ENCODE data around the gene VWF. TPM values are rescaled to one million over a fixed set of nuclear protein-coding genes. Genes with fewer than 3 reads are reported as not detected.

The VWF gene
- total and polyA plus RNA-seq, 2 of the 4 experiments (the other 2 are of a cell fraction), result under 0.01 to 0.09 TPM

DNA sequence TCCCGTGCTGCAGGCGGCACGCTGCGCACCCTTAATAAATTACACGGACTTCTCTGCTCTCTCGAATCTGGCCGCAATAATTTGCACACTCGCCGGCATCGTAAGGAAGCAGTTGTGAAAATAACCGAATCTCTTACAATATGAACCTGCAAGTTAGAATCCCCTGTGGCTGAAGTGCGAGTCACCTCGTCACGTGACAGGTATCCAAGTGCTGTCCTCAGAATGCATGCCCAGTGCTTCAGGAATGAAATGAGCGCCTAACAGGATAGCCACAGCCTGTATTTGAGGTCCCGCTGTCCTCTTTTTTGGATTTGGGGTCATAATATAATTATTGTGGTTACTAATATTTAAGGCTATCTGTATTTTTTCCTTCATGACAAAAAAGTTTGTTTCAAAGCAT lies 82.0 kb downstream of the VWF start:
- Histone ChIP-seq H3K9me1 (ENCODE audit: insufficient read depth, low read length) (peaks cover 20% of the 10 kb centered on the region), H2AFZ (replicated peaks; ENCODE audit: low read length, poor library complexity) (no peak overlapping the region), H4K8ac (ENCODE audit: low read depth in 2 of 2, low read length in 2 of 2) (no peak overlapping the region), H3K79me1 (ENCODE audit: low read depth in 1 of 2, low read length in 2 of 2) (no peaks in the 10 kb centered on the region), H3K4me1 (ENCODE audit: control insufficient read depth, insufficient read depth, low read length) (peaks cover 15% of the 10 kb centered on the region), H3K4ac (ENCODE audit: low read depth, low read length) (no peak overlapping the region), H3K18ac (ENCODE audit: low read depth, low read length) (no peak overlapping the region), H2BK5ac (ENCODE audit: low read depth, low read length, poor library complexity, severe bottlenecking) (no peak overlapping the region), H3K9ac (ENCODE audit: low read depth, low read length) (no peak overlapping the region), H2BK15ac (ENCODE audit: low read depth, low read length) (no peak overlapping the region), H3K4me2 (ENCODE audit: low read depth, low read length) (no peak overlapping the region), H2BK20ac (ENCODE audit: low read depth, low read length) (no peak overlapping the region), H2BK120ac (ENCODE audit: low read depth, low read length) (no peak overlapping the region), H3K4me3 (ENCODE audit: insufficient read depth, low read depth, low read length) (no peak overlapping the region), H3K36me3 (ENCODE audit: control insufficient read depth, insufficient read depth, low read length) (no peaks in the 10 kb centered on the region), H4K5ac (ENCODE audit: low read depth, low read length) (no peak overlapping the region), H3K27me3 (ENCODE audit: control insufficient read depth, insufficient read depth, low read length) (no peaks in the 10 kb centered on the region), H2AK5ac (ENCODE audit: low read depth, low read length) (no peak overlapping the region), H3K14ac (replicated peaks; ENCODE audit: low read depth, low read length) (no peak overlapping the region), H4K91ac (ENCODE audit: insufficient read depth, low read depth, low read length) (no peak overlapping the region), H4K20me1 (ENCODE audit: insufficient read depth, low read length) (no peaks in the 10 kb centered on the region), H3K56ac (ENCODE audit: extremely low read depth, insufficient read depth, low read length) (no peak overlapping the region), H3K23ac (ENCODE audit: low read depth, low read length) (no peak overlapping the region), H2AK9ac (replicated peaks; ENCODE audit: low read depth, low read length, poor library complexity) (peak overlapping the region; percentile 38), H3K27ac (ENCODE audit: insufficient read depth, low read length) (no peak overlapping the region), H3K9me3 (ENCODE audit: control insufficient read depth, insufficient read depth, low read length) (no peaks in the 10 kb centered on the region)
- in situ Hi-C loops (cut with MboI; ENCODE audit: low sequenced_read_pairs), result loop anchor here (10.0 kb wide), 1 partner anchor 608 kb away; the partner anchor contains the start of gene NTF3
- WGBS, 2 experiments (ENCODE audit: extremely low coverage in 2 of 2, insufficient read length in 1 of 2), result 97% methylated on average over 15 of the region's 16 CpGs; no CpG with 5 or more reads in 1 of the 2 experiments
- ChIA-PET CTCF (interaction anchor here (1.0 kb wide), 1 partner anchor 54 kb away, joined by 4 read pairs; no protein-coding TSS in a partner anchor), POLR2A (ENCODE audit: unreplicated experiment) (no interaction called here)
- BruUV-seq (replicated peaks), result no TSS peak
- intact Hi-C loops (cut with micrococcal nuclease), result loop anchor here (10.0 kb wide), 1 partner anchor 958 kb away; no protein-coding TSS in a partner anchor
- no peak for ATAC-seq (ENCODE audit: low read depth)
- no peak for DNase-seq
- TF ChIP-seq, protein P1, sequence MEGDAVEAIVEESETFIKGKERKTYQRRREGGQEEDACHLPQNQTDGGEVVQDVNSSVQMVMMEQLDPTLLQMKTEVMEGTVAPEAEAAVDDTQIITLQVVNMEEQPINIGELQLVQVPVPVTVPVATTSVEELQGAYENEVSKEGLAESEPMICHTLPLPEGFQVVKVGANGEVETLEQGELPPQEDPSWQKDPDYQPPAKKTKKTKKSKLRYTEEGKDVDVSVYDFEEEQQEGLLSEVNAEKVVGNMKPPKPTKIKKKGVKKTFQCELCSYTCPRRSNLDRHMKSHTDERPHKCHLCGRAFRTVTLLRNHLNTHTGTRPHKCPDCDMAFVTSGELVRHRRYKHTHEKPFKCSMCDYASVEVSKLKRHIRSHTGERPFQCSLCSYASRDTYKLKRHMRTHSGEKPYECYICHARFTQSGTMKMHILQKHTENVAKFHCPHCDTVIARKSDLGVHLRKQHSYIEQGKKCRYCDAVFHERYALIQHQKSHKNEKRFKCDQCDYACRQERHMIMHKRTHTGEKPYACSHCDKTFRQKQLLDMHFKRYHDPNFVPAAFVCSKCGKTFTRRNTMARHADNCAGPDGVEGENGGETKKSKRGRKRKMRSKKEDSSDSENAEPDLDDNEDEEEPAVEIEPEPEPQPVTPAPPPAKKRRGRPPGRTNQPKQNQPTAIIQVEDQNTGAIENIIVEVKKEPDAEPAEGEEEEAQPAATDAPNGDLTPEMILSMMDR (conservative IDR thresholded peaks at IDR 0.05; ENCODE audit: low read depth, low read length), result no peak
- TF ChIP-seq CEBPB (IDR thresholded peaks at IDR 0.05; ENCODE audit: low read depth, low read length) (no peak), RAD21 (IDR thresholded peaks at IDR 0.05; ENCODE audit: low read length) (no peak), RFX5 (IDR thresholded peaks at IDR 0.05; ENCODE audit: low read depth, low read length) (no peak), SMC3 (IDR thresholded peaks at IDR 0.05; ENCODE audit: low read depth, low read length) (no peak), CHD1 (IDR thresholded peaks at IDR 0.05; ENCODE audit: low read depth, low read length) (no peak), NFE2L2 (IDR thresholded peaks at IDR 0.05; ENCODE audit: low read depth, low read length) (no peak), MAZ (IDR thresholded peaks at IDR 0.05; ENCODE audit: borderline replicate concordance, low read depth, low read length) (no peak), POLR2A (IDR thresholded peaks at IDR 0.05; ENCODE audit: low read depth, low read length) (no peak), MAFK (IDR thresholded peaks at IDR 0.05; ENCODE audit: low read depth, low read length) (no peak), BHLHE40 (IDR thresholded peaks at IDR 0.05; ENCODE audit: low read depth, low read length) (no peak), RCOR1 (IDR thresholded peaks at IDR 0.05; ENCODE audit: insufficient replicate concordance, low read length) (no peak), MXI1 (IDR thresholded peaks at IDR 0.05; ENCODE audit: borderline replicate concordance, low read depth, low read length) (no peak), FOS (IDR thresholded peaks at IDR 0.05; ENCODE audit: low read depth, low read length) (no peak)
- TF ChIP-seq, protein P2, sequence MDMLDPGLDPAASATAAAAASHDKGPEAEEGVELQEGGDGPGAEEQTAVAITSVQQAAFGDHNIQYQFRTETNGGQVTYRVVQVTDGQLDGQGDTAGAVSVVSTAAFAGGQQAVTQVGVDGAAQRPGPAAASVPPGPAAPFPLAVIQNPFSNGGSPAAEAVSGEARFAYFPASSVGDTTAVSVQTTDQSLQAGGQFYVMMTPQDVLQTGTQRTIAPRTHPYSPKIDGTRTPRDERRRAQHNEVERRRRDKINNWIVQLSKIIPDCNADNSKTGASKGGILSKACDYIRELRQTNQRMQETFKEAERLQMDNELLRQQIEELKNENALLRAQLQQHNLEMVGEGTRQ (IDR thresholded peaks at IDR 0.05; ENCODE audit: low read depth, low read length), result no peak
- TF ChIP-seq, protein P3, sequence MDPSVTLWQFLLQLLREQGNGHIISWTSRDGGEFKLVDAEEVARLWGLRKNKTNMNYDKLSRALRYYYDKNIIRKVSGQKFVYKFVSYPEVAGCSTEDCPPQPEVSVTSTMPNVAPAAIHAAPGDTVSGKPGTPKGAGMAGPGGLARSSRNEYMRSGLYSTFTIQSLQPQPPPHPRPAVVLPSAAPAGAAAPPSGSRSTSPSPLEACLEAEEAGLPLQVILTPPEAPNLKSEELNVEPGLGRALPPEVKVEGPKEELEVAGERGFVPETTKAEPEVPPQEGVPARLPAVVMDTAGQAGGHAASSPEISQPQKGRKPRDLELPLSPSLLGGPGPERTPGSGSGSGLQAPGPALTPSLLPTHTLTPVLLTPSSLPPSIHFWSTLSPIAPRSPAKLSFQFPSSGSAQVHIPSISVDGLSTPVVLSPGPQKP (IDR thresholded peaks at IDR 0.05; ENCODE audit: borderline replicate concordance, low read depth, low read length), result no peak
- dilution Hi-C loops (cut with HindIII; ENCODE audit: low sequenced_read_pairs, unreplicated experiment), result no loop called here

All from IMR-90 (cell line).